CD4-positive, alpha-beta T cell treated with Interleukin-15 for 1 hour (primary cell): ENCODE results near the gene CNST.
A peak's percentile ranks its signal among the peaks of the same experiment; 100 is the strongest.
"Not testable (repeated sequence)": the region's sequence is repeated elsewhere in the genome, so short reads cannot be mapped to it uniquely, and the experiment has no call there.

Experiments used
- DNase-seq: peaks from one replicate; pipeline ENCODE4 v3.0.0-alpha.2; 2020

The CNST gene

DNA sequence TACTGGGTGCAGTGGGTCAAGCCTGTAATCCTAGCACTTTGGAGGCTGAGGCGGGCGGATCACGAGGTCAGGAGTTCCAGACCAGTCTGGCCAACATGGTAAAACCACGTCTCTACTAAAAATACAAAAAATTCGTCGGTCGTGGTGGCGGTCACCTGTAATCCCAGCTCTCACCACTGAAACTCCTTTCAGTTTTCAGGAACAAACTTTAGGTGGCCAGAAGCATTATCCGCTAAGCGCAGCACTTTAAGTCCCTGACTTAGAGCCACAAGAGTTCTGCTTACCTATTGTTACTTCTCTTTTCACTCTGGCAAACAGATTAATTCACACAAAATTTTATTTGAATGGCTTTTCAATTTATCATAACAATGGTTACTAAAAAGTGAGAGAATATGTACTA is 5.4 kb upstream of the CNST start:
- DNase-seq, result not testable (repeated sequence)

GRCh38 chr1:246564839-246565750 is 1.2 kb upstream of the CNST start:
- no peak for DNase-seq

- DNase-seq, result no peak
Measured at GRCh38 chr1:246565751-246566127, 517 bp upstream of the CNST start.

GRCh38 chr1:246566813-246567645 is 773 bp downstream of the CNST start:
- no peak for DNase-seq

- no peak for DNase-seq
Measured at GRCh38 chr1:246567646-246568235, 1.5 kb downstream of the CNST start.

- peak; percentile 24 for DNase-seq
Measured at GRCh38 chr1:246569248-246570238, 3.3 kb downstream of the CNST start.

GRCh38 chr1:246571309-246571708 is 5.1 kb downstream of the CNST start:
- DNase-seq, result not testable (repeated sequence)

DNA sequence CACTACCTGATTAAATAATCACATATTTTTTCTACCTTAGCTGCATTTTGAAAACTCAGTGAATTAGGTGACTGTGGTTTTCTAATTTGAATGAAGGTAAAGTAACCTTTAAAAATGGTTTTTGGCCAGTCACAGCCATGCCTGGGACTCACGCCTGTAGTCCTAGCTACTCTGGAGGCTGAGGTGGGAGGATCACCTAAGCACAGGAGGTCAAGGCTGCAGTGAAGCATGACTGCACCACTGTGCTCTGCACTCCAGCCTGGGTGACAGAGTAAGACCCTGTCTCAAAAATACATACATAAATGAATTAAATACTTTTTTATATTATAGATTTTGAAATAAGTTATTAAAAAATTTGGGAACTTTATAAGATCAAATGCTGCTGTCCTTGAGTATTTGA is 5.7 kb downstream of the CNST start:
- DNase-seq, result no peak

- DNase-seq, result no peak
Measured at GRCh38 chr1:246572785-246573184, 6.5 kb downstream of the CNST start.

GRCh38 chr1:246573491-246573890 is 7.2 kb downstream of the CNST start:
- DNase-seq, result no peak

DNA sequence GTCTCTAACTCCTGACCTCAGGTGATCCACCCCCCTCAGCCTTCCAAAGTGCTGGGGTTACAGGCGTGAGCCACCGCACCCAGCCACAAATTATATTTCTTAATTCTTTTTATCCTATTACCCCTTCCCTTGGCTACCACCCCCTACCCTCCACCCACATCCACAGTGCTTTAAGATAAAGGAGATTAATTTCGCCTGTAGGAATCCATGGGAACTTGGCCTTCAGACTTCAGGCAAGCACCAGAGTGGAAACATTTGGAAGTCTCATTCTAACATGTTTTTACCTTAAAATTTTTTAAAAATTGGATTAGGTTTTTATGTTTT is 10.4 kb downstream of the CNST start:
- no peak for DNase-seq

GRCh38 chr1:246577082-246577719 is 10.9 kb downstream of the CNST start:
- DNase-seq, result no peak

DNA sequence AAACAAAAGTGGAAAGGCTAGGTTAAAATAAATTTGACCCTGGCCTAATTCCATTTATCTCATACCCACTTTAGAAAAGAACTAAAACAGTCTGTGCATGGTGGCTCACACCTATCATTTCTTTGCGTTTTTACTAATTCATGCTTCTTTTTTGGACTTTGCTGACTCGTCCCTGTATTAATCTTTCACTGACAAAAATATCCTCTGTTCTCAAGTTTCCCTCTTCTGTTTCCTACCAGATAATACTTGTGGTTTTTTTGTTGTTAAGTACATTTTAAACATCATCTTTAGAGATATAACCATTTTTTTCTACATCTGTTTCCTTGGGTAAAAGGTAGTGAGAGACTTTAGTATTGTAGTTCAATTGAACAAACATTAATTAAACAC is 11.5 kb downstream of the CNST start:
- DNase-seq, result no peak

DNA sequence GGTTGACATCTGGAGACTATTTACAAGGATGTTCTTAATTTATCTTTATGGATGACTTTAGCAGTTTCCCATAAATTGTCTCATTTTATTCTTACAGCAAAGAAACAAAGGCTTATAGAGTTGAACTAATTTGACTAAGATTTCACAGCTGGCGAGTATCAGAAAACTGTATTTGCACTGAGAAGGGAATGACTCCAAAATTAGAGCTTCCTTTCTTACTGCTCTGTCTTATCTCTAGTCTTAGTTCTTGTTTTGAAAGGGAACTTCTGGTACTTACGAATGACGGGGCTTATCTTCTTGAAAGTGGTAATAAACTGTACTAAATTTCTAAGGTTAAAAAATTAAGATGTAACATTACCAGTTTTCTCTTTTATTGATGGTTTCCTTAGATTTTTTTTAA is 13.6 kb downstream of the CNST start:
- DNase-seq, result no peak

DNA sequence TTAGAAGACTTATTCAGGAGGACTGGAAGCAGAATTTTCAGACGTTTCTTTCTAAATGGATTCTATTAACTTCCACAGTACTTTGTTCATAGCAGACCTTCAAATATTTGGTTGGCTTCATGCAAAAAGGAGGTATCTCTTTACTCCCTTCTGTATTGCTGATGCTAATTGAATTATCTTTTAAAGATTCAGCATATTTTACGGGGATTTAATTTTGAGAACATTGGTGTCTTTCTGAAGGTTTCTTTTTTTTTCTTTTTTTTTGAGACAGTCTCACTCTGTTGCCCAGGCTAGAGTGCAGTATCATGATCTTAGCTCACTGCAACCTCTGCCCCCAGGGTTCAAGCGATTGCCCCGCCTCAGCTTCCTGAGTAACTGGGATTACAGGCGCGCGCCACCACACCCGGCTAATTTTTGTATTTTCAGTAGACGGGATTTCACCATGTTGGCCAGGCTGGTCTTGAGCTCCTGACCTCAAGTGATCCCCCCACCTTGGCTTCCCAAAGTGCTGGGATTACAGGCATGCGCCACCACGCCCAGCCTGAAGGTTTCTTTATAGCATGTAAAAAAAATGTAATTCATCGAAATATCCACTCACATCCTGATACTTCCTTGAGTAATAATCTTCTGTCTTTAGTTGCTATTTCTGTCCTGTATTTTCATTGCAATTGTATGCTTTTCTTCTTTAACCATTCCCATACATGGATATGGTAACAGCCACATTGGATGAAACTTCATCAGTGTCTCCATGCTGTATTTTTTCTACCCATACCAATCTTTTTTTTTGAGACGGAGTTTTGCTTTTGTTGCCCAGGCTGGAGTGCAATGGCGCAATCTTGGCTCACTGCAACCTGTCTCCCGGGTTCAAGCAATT is 14.5 kb downstream of the CNST start:
- no peak for DNase-seq

DNA sequence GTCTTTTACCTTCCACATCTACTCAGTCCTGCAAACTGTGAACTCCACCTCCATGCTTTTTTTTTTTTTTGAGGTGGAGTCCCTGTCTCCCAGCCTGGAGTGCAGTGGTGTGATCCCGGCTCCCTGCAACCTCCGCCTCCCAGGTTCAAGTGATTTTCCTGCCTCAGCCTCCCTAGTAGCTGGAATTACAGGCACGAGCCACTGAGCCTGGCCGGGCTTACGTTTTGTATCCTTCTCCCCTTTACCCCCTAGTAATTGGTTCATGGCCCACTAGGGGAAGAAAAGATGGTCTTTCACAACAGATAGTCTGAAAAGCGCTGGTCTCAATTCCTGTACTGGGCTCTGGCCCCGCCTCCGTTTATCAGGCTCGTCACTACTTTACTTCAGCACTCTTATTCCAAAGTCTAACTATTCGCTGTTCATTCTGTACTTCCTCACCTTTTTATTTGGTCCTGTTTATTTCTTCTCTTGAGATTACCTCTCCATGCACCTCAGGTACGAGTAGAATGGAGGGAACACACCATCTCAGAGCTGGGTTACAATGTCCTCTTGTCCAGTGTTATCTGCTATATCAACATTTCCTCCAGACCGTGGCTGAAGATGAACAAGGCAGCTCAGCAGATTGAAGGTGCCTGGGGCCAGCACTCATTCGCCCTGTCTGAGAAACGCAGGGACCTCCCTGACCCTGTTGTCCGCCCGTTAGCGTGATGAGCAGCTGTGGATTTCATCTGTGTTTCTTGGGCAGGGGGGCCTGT is 16.2 kb downstream of the CNST start:
- DNase-seq, result no peak

GRCh38 chr1:246583056-246583440 is 16.8 kb downstream of the CNST start:
- no peak for DNase-seq

GRCh38 chr1:246583448-246584185 is 17.4 kb downstream of the CNST start:
- no peak for DNase-seq

- no peak for DNase-seq
Measured at GRCh38 chr1:246587032-246587431, 20.8 kb downstream of the CNST start.

DNA sequence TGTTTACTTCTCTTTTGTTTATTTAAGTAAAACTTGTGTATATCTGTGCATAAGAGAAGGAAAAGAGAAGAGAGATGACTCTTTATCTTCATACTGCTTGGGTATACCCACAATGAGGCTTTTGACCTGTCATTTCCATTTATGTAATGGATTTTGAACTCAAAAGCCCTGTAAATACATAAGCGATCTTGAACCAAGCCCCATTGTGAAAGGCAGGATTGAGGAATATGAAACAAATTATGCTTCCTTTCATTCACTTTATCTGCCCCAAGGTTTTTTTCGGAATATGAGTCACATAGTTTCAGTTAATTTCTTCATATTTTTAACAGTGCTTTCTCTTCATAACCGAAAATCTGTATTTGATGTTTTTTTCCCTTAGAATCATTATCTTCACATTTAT is 21.4 kb downstream of the CNST start:
- DNase-seq, result no peak
